Fibroblast of peridontal ligament (primary cell): ENCODE data around the gene MTSS2.

ENCODE experiments used
- DNase-seq: peaks from one replicate; pipeline ENCODE4 v3.0.0-alpha.2; 2010; ENCODE audit errors: extremely low read depth

MTSS2 gene

DNA sequence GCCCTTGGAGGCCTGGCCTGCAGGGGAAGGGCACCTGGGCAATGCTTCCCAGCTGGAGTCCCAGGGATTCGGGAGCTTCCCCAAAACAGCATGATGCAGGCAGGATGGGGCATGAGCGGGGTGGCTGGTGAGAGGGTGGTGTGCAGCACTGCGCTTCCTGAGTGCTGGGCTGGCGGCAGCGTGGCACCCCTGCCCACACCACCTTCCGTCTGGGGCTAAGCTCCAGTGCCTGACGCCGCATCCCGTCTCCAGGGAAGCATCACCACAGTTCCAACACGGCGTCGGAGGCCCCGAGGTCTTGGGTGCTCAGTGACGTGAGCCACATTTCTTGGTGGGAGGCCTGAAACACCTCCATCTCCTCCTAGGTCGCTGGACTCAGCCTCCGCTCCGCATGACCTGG, 13.8 kb upstream of the MTSS2 start:
- DNase-seq: no peak

DNA sequence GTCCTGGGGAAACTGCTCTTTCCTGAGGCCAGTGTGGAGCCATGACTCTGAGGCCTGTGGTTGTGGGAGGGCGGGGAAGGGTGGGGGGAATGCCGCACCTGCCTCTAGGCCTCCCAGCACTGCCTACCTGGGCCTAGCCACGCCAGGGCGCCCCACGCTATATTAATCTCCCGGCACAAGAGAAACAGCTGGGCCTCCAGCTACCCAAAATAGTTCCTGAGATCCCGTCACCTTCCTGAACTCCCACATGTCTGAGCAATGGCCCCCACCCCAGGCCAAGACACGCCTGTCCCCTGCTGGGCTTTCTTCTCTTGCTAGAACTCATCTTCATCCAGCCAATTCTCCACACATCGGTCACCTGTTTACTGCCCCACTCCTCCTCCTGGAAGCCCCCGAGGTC, 13.0 kb upstream of the MTSS2 start:
- no peak for DNase-seq

DNA sequence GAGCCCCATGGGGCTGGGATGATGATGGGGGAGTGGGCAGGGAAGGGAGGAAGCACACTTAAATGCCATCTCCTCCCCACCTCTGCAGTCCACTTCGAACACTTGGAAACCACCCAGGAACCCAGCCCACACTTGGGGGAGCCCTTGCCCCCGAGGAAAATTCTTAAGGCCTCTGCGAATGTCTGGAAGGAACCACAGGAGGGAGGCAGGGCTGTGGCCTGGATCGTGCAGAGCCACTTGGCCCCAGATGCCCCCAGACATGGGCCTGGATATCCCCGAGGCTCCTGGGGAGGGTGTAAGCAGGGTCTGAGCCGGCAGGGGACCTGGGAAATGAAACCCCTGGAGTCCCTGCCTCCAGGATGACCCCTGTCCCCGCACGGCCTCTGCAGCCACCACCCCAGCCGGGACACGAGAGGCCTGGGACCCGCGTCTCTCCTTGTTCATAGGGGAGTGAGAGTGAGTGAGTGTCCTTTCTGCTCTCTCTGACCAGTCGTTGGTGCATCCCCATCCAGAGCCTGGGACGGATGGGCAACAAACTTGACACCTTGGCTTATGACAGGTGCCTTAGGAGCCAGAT, 11.8 kb upstream of the MTSS2 start:
- DNase-seq: peak; percentile 54

DNA sequence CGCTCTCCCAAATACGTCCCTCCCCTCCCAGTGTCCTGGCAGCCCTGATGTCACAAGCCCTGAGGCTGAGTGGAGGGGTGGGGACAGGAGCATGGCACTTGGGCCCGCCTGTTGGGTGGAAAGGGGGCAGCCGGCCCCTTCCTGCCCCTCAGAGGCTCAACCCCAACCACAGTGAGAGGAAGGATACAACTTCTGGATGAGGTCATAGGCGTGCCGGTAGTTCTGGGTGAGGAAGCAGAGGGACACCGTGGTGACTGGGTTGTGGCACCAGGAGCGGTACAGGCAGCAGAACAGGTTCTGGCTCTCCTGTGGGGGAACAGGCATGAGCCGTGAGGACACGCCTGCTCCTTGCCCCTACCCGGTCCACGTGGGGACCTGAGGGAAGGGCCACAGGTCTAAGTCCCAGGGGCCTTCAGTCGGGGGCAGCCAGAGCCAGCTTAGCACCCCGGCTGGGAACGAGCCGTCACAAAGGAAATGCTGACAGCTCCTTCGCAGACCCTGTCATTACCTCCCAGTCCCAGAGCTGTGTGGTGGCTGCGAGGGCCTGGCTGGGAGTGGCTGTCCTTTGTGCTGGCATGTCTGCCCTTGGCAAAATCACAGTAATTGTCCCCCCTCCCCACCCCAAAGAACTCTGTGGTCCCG, 11.2 kb upstream of the MTSS2 start:
- DNase-seq: no peak

DNA sequence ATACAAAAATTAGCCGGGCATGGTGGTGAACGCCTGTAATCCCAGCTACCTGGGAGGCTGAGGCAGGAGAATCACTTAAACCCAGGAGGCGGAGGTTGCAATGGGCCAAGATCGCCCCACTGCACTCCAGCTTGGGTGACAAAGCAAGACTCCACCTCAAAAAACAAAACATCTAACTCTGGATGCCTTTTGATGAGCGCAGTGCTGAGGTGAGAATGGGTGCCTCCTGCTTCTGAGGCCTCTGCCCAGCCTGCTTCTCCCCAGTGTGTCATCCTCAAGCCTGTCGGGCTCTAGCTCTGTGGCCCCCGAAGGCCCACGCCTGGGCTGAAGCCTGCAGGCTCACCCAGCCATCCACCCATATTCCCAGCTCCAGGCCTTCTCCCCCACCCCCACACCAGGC, 10.5 kb upstream of the MTSS2 start:
- DNase-seq: no peak

DNA sequence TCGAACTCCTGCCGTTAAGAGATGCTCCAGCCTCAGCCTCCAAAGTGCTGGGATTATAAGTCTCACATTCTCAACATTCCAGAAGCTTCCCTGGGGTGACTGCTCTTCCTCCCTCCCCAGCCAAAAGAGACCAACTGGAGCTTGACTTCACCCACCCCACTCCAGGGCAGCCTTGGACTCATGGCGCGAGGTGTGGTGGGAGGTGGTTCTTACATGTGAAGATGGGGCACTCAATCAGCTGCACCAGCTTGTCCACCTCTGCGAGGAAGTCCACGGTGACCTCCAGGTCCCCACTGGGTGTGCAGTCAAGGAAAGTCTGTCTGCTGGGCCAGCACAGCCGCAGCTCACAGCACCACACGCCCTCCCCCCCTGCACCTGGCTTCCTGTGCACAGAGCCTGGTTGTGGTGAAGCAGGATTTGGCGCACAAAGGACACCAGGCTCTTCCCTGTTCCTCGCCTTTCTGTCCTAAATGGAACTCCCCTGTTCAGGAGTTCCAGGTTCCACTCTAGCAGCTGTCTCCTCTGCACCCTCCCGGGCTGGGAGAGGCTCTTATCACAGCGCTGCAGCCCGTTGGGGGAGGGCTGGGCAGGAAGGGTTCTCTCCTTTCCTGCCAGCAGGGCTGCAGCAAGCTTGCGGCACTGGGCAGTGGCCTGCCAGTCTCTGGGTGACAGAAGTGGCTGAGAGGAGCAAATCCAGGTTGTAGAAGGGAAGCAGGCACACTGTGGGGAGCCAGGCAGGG, 9.6 kb upstream of the MTSS2 start:
- DNase-seq: no peak

DNA sequence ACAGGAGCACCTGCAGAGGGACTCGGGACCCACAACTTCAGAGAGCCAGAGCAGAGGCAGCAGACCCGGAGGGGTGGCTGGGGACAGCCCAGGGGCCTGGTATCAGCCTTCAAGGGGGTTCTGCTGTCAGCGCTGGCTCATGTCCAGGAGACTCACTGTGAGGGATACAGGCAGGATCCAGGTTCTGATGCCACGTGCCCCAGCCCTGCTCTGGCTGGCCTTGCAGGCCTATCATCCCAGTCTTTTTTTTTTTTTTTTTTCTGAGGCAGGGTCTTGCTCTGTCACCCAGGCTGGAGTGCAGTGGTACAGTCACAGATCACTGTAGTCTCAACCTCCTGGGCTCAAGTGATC, 9.0 kb upstream of the MTSS2 start:
- DNase-seq: no peak

DNA sequence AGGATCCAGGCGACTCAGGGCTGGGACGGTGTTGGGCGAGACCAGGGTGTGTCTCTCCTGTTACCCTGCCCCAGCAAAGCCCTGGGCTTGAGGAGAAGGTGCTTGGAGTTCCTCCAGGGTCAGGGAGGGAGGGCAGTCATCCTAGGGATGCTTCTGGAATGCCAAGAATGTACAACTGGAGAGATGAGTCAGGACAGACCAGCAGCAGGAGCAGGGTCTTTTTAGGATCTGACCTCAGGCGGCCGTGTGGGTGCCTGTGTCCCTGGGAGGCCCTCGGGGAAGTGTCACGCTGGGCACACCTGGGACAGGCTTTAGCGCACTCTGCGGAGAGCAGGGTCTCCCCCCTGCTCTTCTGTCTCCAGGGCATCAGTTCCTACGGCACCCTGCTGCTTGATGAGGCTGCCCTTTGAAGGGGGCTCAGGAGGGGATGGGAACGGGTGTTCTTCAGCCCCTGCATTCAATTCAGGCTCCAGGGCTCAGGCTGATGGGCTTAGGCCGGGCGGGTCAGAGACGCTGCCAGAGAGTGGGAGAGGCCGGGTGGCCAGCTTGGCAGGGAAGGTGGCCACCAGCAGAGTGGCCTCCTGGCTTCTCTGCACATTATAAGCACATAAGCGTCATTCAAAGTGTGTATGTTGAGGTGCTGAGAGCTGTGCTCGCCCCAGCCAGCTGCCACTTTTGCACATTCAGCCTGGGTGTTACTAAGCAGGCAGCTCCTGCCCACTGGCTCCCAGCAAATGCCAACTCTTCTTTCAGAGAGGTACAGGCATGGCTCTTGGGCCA, 8.4 kb upstream of the MTSS2 start:
- peak; percentile 70 for DNase-seq

DNA sequence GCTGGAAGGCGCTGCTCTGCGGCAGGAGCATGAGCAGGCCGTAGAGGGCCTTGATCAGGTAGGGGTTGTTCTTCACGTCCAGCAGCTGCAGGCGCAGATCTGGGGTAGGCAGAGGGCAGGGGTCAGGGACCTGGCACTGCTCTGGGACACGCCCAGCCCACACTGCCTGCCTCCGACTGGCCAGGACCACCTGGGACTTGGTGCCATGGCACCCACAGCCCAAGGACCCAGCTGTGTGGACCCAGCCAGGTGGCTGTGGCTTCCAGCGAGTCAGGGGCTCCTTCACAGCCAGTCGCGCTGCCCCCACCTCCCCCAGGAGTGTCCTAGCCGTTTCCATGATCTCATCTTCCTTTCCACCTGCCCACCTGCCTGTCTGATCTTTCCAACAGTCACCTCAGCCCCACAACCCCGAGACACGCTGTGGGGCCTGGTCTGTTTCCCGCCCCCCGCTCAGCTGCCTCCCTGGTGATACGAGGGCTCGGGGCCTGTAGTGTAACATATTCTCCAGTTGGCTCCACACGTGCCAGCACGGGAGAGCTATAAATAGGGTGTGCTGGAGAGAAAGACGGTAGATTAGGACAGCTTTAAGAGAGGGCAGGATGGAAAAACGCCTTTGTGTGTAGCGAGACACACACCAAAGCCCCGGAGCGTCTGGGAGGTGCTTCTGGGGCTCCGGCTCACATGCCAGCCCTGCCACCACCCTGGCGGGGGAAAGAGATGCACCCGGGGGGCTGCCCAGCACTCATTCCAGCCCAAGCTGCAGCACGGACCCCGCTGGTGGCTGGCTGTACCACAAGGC, 7.2 kb upstream of the MTSS2 start:
- DNase-seq: no peak

DNA sequence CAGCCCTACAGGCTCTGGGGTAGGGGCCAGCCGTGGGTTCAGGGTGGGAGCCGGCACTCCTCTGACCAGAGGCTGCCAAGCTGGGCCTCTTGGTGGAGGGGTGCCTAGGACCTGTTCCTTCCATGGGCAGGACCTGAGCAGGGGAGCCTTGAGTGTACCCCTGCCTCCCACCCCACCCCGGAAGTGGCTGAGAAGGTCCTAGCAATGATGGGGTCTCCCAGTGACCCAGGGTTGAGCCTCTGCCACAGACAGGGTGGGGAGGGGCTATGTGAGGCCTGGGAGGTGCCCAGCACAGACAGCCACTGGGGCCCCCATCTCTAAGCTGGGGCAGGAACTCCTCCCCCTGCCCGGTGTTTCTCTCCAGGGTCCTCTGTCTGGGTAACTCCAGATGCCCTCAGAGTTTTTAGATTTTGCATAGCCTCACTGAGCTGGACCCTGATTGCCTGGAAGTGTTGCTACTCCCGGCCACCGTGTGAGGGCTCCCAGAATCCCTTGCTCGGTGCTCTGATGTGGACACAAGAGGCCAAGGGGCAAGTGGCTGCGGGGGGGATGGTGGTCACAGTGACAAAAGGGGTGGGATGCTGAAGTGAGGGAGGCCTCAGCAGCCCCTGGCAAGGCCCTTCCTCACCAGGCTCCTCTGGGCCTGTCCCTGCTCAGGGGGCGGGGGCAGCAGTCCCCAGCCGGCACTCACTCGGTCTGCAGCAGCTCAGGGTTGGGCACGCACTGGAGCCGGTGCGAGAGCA, 6.4 kb upstream of the MTSS2 start:
- no peak for DNase-seq

DNA sequence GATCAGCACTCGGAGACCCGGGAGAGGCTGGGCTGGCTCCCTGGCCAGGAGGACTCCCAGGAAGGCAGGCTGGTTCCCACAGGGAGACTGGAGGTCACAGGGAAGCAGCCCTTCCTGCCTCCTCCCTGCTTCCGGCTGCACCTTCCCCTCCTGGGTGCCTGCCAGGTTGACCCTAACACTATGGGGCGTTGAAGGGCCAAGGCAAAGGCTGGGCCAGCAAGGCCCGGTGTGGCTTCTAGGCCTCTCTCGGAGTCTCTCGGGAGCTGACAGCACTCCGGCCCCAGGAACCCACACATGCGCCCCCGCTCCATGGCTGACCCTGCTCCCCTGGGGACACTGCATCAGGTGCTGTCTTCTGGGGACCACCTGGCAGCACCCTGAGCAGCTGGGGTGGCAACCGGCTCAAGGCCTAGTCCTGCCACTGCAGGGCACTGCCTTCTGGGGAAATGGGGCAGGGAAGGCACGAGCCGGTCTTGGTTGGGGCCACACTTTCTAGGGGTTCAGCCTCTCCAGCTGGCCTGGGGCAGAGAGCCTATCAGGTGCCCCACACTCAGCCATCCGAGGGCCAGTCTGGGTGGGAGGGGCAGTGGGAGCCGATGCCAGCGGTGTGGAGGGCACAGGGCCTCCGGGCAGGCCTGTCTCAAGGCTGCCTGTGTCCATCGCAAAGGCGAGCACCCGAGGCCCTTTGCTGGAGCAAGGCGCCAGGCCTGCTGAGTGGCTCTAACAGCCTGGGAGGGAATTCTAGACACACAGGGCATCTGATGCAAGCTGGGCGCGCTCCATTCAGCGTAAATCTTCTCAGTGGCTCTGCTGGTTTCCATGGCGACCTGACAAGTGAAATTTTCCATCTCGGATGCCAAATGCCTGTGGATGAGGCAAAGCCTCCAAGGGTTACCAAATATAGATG, 5.6 kb upstream of the MTSS2 start:
- DNase-seq: peak; percentile 100

DNA sequence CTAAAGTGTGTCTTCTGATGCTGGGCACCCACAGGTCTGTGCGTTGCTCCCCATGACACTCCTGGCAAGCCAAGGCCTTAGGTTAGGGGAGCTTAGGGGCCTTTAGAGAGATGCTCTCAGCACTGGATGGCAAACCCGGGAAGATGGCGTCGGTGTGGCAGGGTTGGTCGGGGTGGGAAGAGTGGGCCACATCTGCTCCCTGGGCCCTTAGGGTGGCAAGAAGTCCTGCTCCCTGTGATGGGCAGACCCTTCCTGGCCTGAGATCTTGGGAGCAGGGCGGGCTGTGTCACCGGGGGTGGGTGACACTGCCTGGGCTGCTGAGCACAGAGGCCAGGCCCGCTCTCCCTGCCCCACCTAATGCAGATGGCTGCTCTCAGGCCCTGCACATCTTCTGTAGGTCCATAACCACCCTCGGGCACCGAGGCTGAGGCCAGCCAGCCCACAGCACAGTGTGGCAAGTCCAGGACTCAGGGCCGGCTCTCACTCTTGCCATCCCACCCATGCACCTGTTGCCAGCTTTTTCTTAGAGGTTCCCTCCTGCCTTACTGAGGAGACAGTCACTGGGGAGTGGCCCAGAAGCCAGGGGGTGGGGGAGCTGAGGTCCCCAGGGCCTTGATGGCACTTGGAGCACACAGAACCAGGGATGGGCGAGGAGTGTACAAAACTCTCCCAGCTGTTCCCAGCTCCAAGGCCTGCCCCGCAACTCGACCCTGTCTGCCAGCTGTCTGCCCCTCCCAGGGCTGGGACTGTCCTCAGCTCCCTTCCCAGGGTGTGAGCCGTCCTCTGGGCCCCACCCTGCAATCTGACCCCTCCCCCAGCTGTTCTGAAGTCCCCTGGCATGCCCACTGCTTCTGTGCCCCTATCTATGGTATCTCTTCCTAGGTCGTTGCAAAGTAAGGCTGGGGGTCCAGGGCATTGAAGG, 4.4 kb upstream of the MTSS2 start:
- DNase-seq: no peak

DNA sequence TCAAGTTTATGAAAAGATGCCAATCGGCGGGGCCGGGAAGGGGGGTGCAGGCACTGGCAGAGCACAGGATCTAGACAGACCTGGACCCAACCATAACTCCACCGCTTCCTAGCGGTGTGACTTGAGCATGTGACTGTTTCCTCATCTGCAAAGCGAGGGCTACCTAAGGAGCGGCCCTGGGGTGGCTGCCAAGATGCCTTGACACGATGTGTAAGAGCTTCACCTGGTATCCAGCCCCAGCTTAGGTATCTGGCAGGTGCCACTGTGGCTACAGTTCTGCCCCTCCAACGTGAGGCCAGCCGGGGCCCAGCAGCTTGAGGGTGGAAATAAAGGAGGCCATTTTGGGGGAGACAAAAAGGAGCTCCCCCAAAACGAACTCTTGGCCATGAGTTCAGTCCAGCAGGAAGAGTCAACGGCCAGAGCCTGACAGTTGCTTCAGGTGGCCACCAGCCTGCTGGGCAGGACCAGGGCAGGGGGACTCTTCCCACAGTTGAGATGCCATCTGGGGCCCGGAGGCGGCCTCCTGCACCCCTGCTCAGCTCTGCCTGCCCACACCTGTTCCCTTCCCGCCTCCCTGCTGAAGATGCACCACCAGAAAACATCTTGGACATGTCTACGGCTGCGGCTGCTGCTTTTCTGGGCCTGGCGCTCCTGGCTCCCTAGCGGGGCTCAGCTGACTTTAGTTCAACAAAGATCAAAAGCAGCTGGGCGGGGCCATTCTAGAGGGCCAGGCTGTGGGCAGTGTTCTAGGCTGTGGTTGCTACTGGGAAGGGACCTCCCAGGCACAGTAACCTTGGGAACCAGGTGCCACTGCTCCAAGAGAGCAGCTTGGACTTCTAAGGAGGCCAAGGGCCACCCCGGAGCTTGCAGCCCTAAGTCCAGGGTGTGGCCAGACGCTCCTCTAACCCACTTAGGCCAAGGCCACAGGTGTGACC, 3.4 kb upstream of the MTSS2 start:
- DNase-seq: no peak

DNA sequence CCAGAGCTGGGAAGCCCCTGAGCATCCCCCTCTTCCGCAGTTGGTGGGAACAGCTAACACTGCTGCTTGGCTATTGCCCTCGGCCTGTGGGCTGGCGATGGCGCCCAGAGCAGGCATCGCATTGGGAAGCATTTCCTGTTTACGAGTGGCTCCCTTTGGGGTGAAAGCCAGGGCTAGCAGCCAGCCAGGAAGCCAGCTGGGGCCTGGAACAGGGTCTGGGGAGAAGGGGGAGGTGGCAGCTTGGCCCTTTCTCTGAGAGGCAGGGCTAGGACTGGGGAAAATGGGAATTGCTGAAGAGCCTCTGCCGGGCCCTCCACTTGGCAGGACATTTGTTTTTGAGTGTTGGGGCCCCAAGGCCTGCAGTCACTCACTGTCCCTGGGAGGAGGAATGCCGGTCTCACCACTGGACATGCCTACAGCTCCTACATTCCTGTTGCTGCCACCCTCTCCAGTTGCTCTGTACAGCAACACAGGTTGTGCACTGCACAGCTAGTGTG, 2.4 kb upstream of the MTSS2 start:
- DNase-seq: peak; percentile 73

DNA sequence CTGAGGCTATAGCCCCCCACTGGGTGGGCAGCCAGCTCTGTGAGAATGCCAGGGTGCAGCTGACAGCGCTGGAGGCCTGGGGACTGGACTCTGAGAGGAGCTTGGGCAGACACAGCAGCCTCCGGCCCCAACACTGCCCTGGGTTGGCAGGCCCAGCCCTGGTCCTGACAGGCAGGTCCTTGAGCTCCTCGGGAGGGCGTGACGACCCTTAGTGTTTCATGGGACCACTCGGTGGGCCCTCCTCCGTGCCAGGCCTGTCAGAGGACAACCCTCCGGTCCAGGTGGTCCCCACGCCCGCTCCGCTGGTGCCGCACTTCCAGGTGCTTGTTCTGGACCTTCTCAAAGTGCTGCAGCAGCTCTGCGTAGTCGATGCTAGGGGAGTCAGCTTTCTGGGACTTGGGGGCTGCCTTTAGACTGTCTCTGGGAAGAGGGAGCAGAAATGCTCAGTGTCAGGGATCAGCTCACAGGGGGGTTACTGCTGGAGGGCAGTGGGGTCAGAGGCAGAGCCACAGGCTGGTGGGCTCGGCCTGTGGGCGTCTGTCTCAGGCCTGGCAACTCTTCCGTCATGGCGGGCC, 1.9 kb upstream of the MTSS2 start:
- DNase-seq: no peak

DNA sequence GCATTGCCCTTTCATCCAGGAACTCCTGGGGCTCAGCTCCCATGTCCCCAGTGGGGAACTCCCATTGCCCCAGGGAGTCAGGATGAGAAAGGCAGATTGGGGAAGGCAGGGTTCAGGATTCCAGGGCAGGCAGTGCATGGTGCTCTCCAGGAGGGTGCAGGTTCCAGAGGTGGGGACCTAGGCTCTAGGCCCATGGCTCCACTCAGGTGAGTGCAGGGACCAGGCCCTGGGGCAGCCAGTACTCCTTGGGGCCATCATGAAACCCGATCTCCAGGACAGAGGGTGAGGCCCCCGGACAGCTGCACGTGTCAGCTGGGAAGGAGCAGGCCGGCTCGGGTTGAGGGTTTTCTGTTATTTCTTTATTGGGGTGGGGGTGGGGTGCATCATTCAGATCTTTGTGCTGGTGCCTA, 1.3 kb upstream of the MTSS2 start:
- no peak for DNase-seq

DNA sequence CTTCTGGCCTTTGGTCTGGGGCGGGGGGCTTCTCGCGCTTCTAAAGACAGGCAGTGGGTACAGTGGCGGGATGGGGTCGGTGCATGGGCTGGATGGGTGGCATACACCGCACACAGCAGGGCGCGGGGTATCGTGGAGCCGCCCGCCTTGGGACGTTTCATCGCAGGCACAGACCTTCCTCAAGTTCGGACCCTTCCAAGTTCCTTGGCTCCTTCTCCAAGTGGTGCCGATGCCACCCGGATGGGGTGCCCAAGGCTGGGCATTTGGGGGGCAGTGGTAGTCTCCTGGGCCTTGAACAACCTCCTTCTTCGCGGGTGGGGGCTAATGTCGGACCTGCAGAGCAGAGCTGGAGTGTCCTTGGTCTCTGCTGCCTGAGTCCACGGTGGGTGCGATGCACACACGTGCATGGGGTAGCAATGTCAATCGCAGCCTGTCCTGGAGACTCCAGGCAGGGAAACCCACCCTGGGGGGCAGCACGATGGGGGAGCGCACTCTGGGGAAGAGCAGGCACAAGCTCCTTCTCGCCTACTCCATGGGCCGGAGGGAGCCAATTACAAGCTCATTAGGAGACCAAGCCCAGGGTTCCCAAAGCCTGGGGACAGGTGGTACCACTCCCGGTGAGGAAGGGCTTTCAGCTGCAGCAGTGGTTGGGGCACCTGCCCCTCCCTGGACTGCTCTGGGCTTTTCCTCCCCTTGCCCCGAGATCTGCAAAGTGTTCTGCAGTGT, 686 bp upstream of the MTSS2 start:
- DNase-seq: no peak
